ENCODE measurements around the gene IPO7.

GRCh38 chr11:9399466-9399865 lies 15.0 kb downstream of the IPO7 start:
- TF ChIP-seq CTCF (conservative IDR thresholded peaks at IDR 0.05; ENCODE audit: low read length) (no peak), EZH2phosphoT487 (IDR thresholded peaks at IDR 0.05; ENCODE audit: borderline replicate concordance) (no peak)
